ENCODE results near the gene OSBPL9.

DNA sequence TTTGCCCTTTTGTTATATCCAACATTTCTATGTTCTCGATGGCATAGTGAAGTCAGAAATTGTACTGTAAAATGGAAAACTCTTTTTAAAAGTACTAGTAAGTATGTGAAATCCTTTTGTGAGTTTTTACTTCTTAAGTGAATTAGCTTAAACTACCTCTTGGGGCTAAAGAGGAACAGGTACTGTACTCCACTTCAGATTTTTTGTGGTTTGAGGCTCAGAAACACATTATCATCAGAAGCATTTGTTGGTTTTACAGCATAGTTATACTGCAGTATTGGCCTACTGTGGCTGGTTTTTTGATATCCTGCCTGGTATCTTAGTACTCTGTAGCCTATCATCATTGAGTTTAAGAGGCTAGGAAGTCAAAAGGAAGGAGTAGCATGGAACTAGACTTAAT, 144.5 kb downstream of the OSBPL9 start:
- TF ChIP-seq RAD21 (IDR thresholded peaks at IDR 0.05; ENCODE audit: low read depth) (no peak), POLR2A (IDR thresholded peaks at IDR 0.05; ENCODE audit: borderline replicate concordance, extremely low read depth, insufficient read depth, insufficient read length) (no peak), CEBPB (IDR thresholded peaks at IDR 0.05; ENCODE audit: low read depth) (no peak)
- TF ChIP-seq, protein P1, sequence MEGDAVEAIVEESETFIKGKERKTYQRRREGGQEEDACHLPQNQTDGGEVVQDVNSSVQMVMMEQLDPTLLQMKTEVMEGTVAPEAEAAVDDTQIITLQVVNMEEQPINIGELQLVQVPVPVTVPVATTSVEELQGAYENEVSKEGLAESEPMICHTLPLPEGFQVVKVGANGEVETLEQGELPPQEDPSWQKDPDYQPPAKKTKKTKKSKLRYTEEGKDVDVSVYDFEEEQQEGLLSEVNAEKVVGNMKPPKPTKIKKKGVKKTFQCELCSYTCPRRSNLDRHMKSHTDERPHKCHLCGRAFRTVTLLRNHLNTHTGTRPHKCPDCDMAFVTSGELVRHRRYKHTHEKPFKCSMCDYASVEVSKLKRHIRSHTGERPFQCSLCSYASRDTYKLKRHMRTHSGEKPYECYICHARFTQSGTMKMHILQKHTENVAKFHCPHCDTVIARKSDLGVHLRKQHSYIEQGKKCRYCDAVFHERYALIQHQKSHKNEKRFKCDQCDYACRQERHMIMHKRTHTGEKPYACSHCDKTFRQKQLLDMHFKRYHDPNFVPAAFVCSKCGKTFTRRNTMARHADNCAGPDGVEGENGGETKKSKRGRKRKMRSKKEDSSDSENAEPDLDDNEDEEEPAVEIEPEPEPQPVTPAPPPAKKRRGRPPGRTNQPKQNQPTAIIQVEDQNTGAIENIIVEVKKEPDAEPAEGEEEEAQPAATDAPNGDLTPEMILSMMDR (IDR thresholded peaks at IDR 0.05 in 2 of 3, conservative IDR thresholded peaks at IDR 0.05 in 1 of 3; ENCODE audit: borderline replicate concordance in 1 of 3, insufficient read depth in 1 of 3, low read depth in 2 of 3, low read length in 2 of 3): no peak
- TF ChIP-seq, protein P2, sequence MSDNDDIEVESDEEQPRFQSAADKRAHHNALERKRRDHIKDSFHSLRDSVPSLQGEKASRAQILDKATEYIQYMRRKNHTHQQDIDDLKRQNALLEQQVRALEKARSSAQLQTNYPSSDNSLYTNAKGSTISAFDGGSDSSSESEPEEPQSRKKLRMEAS (IDR thresholded peaks at IDR 0.05): no peak
